ENCODE data around the gene GREB1. TPM values are rescaled to one million over a fixed set of nuclear protein-coding genes. Genes with fewer than 3 reads are reported as not detected.
A peak's percentile ranks its signal among the peaks of the same experiment; 100 is the strongest.

Gene GREB1
- total RNA-seq, 1 donor from 2014 or later: 50.5 TPM

GRCh38 chr2:11688222-11689069 lies 154.6 kb downstream of the GREB1 start:
- no peaks in the 10 kb centered on the region for H3K9me3 Mint-ChIP-seq
- peak overlapping the region; percentile 21 for H3K27ac Mint-ChIP-seq
- H3K27me3 Mint-ChIP-seq: peaks cover 44% of the 10 kb centered on the region
- peak overlapping the region; percentile 71 for H3K4me3 Mint-ChIP-seq
- H3K36me3 Mint-ChIP-seq: no peaks in the 10 kb centered on the region
- TF ChIP-seq CTCF (conservative IDR thresholded peaks at IDR 0.05): peak; percentile 96
- H3K4me1 Mint-ChIP-seq (ENCODE audit: unreplicated experiment): peaks cover 17% of the 10 kb centered on the region
- DNase-seq (ENCODE audit: extremely low spot score, unreplicated experiment): peak; percentile 84

GRCh38 chr2:11691076-11691660 lies 157.3 kb downstream of the GREB1 start:
- no peaks in the 10 kb centered on the region for H3K9me3 Mint-ChIP-seq
- no peak overlapping the region for H3K27ac Mint-ChIP-seq
- H3K27me3 Mint-ChIP-seq: peaks cover 21% of the 10 kb centered on the region
- H3K4me3 Mint-ChIP-seq: no peak overlapping the region
- TF ChIP-seq CTCF (conservative IDR thresholded peaks at IDR 0.05): no peak
- DNase-seq (ENCODE audit: extremely low spot score, unreplicated experiment): no peak
- H3K4me1 Mint-ChIP-seq (ENCODE audit: unreplicated experiment): peaks cover 17% of the 10 kb centered on the region
- no peaks in the 10 kb centered on the region for H3K36me3 Mint-ChIP-seq

Small RNAs within 50 kb of the gene (microRNA-seq; reads per million reads assigned to microRNA genes)
- gene MIR4429: not detected

Other genes with a start within 250 kb of the GREB1 start
- gene ROCK2, start 189.4 kb upstream of the GREB1 start, total RNA-seq (ENCODE audit: low replicate concordance): 31.6 and 41.7 TPM in 2 replicates
- gene E2F6, start 67.9 kb upstream of the GREB1 start, total RNA-seq (ENCODE audit: low replicate concordance): 14.2 and 19.4 TPM in 2 replicates
- not detected in 2 replicates for gene NTSR2, start 136.2 kb downstream of the GREB1 start, total RNA-seq (ENCODE audit: low replicate concordance)
- gene LPIN1, start 212.6 kb downstream of the GREB1 start, total RNA-seq (ENCODE audit: low replicate concordance): 20.1 and 26.8 TPM in 2 replicates